Progenitor cell of endocrine pancreas (in vitro differentiated cells): ENCODE results near the gene MIPOL1. TPM values are rescaled to one million over a fixed set of nuclear protein-coding genes. Genes with fewer than 3 reads are reported as not detected.
A peak's percentile ranks its signal among the peaks of the same experiment; 100 is the strongest.

Experiments used
- DNase-seq: peaks from one replicate; pipeline ENCODE4 v3.0.0; 2021; ENCODE audit warnings: low spot score; ENCODE audit not compliant: unreplicated experiment
- H3K27ac Mint-ChIP-seq: 2 replicates; pipeline ENCODE4 v1.8.0; 2021; ENCODE audit warnings: mild to moderate bottlenecking, moderate library complexity, mixed read lengths
- H3K27me3 Mint-ChIP-seq: 2 replicates; pipeline ENCODE4 v1.8.0; 2021; ENCODE audit warnings: mixed read lengths
- H3K36me3 Mint-ChIP-seq: 2 replicates; pipeline ENCODE4 v1.8.0; 2022; ENCODE audit warnings: mixed read lengths; ENCODE audit not compliant: insufficient read depth
- H3K4me1 Mint-ChIP-seq: 2 replicates; pipeline ENCODE4 v1.8.0; 2021; ENCODE audit warnings: low read depth, mixed read lengths
- H3K4me3 Mint-ChIP-seq: 2 replicates; pipeline ENCODE4 v1.8.0; 2021; ENCODE audit warnings: low read depth, mild to moderate bottlenecking, moderate library complexity, mixed read lengths
- H3K9me3 Mint-ChIP-seq: 2 replicates; pipeline ENCODE4 v1.8.0; 2021; ENCODE audit warnings: low read depth, mixed read lengths
- total RNA-seq: library from RNA; stranded (reverse); gene quantifications from 2 replicates; pipeline ENCODE4 v1.2.1, GENCODE V29; 2021
- TF ChIP-seq, protein P1 (sequence below): fragments of 200-600 bp; sonication (generic); IDR thresholded peaks from one replicate; pipeline ENCODE4 v1.5.0; 2021; ENCODE audit warnings: antibody characterized with exemption, mild to moderate bottlenecking; ENCODE audit not compliant: unreplicated experiment

MIPOL1 gene
- total RNA-seq, 1 donor from 2014 or later, result 25.6 TPM

DNA sequence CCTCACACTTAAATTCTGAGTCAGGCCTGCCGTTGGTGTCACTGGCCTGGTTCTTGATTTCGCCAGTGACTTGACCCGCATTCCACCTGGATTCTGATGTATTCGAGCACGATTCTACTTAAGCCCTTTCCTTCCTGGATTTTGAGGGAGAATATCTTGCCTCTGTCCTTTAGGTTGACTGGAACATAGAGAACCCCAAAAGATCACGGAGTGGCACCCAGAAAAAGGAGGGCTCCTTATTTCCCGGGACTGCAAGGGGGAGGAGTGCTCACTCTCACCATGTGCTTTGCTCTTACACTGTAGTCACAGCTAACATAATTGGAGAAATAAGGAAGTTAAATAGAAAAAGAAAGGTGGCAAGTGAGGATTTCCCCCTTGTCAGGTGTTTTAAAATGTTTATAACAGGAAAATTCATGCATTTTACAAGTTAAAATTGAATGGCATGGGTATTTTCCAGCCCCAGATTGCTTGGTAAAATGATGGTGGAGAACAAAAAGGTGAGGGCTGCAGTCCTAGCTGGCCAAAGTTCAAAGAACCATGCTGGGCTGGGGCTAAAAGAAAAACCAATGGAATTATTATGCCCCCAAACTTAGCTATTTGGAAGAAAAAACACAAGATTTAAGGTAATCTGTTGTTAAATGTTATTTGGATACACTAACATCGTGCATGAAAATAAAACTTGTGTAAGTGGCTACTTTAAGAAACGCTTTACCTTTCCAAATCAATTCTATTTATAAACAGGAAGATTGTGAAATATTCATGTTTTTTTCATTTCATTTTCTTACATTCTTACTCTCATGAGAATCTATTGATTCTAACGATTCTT, 388.4 kb downstream of the MIPOL1 start:
- Mint-ChIP-seq H3K9me3 (no peaks in the 10 kb centered on the region), H3K36me3 (peaks cover 21% of the 10 kb centered on the region), H3K4me3 (peak overlapping the region; percentile 49), H3K27me3 (no peaks in the 10 kb centered on the region), H3K27ac (peak overlapping the region; percentile 98), H3K4me1 (peaks cover 50% of the 10 kb centered on the region)
- TF ChIP-seq, protein P1, sequence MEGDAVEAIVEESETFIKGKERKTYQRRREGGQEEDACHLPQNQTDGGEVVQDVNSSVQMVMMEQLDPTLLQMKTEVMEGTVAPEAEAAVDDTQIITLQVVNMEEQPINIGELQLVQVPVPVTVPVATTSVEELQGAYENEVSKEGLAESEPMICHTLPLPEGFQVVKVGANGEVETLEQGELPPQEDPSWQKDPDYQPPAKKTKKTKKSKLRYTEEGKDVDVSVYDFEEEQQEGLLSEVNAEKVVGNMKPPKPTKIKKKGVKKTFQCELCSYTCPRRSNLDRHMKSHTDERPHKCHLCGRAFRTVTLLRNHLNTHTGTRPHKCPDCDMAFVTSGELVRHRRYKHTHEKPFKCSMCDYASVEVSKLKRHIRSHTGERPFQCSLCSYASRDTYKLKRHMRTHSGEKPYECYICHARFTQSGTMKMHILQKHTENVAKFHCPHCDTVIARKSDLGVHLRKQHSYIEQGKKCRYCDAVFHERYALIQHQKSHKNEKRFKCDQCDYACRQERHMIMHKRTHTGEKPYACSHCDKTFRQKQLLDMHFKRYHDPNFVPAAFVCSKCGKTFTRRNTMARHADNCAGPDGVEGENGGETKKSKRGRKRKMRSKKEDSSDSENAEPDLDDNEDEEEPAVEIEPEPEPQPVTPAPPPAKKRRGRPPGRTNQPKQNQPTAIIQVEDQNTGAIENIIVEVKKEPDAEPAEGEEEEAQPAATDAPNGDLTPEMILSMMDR, result no peak
- DNase-seq, result no peak

DNA sequence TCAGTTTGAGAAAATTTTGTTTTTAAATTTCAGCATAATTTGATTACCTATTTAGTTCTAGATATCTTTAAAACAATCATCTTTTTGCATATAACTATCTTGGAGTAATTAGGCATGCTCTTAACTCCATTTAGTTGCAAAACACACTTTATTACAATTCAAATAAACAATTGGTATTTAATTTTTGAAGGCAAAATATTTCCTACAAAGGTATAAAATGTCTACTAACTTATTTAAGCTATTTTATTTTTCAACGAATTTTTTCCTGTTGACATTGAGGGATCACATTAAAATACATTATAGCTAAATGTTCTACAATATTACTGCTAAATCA, 389.0 kb downstream of the MIPOL1 start:
- TF ChIP-seq, protein P1, result no peak
- H3K9me3 Mint-ChIP-seq, result no peaks in the 10 kb centered on the region
- H3K4me3 Mint-ChIP-seq, result peak overlapping the region; percentile 77
- peak overlapping the region; percentile 98 for H3K27ac Mint-ChIP-seq
- H3K4me1 Mint-ChIP-seq, result peaks cover 50% of the 10 kb centered on the region
- no peak for DNase-seq
- no peaks in the 10 kb centered on the region for H3K27me3 Mint-ChIP-seq
- H3K36me3 Mint-ChIP-seq, result peaks cover 24% of the 10 kb centered on the region

DNA sequence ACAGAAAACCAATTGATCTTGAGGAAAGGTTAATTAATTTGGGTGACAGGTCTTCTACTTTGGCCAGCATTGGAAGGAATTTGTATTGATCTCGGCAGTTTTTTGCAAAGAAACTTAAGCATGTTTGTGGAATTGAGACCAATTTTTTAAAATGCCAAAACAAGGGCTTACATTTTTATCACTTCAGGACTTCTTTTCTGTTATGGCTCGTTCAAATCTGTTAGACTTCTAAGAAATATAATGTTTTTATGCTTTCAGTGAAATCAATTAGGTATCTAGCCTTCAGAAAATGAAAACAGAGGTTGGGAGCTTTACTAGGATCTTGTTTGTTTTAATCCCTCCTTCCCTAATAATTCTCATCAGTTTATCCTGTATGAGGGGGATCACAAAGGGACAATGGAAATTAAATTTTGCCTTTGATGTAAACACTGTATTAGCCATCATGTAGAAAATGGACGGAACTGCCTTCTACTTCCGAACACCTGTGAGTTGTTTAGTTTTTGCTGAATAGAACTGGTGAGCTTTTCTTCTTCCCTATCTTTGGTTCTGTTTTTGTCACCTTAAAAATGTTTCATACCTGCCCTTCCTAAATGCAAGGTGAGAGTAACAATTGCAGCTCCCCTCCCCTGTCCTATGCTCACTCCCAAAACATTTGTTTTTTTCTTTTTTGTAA, 389.5 kb downstream of the MIPOL1 start:
- peak overlapping the region; percentile 98 for H3K27ac Mint-ChIP-seq
- peak overlapping the region; percentile 77 for H3K4me3 Mint-ChIP-seq
- no peaks in the 10 kb centered on the region for H3K9me3 Mint-ChIP-seq
- peaks cover 50% of the 10 kb centered on the region for H3K4me1 Mint-ChIP-seq
- TF ChIP-seq, protein P1, result no peak
- H3K27me3 Mint-ChIP-seq, result no peaks in the 10 kb centered on the region
- H3K36me3 Mint-ChIP-seq, result peaks cover 24% of the 10 kb centered on the region
- no peak for DNase-seq

DNA sequence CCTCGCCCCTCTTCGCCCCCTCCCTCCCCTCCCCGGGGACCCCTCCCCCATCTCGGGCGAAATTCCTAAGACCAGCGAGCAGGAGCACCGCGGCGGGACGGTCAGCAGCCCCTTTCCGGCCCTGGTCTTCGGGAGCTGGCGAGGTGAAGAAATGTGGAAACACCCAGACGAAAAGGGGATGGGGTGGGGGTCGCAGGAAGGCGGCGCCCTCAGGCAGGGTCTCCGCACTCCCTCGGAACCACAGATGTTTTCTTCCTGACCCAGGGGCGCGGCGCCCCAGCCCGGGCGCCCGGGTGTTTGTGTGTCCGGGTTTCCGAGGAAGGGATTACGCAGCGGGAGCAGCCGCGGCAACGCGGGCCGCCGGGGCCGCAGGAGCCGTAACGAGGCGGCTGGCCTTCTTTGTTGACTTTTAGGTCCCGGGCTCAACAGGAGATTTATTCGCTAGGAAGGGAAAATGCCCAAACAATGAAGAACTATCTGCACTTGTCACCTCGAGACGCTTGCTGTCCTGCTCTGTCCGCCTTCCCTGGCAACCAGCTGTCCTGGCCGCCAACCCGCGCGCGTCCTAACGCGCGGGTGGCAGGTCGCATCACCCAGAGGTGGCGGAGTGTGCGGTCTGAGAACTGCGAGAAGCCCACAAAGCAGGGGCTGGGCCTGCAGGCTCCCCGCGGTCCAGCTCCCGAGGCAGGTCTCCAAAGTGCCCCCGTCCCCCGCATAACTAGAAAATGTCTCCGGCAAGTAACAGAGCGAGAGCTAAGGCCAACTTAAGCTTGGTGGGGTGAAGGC, 390.3 kb downstream of the MIPOL1 start:
- TF ChIP-seq, protein P1, result no peak
- peak overlapping the region; percentile 98 for H3K27ac Mint-ChIP-seq
- peaks cover 52% of the 10 kb centered on the region for H3K4me1 Mint-ChIP-seq
- H3K9me3 Mint-ChIP-seq, result no peaks in the 10 kb centered on the region
- no peaks in the 10 kb centered on the region for H3K27me3 Mint-ChIP-seq
- peaks cover 31% of the 10 kb centered on the region for H3K36me3 Mint-ChIP-seq
- peak; percentile 48 for DNase-seq
- peak overlapping the region; percentile 77 for H3K4me3 Mint-ChIP-seq

DNA sequence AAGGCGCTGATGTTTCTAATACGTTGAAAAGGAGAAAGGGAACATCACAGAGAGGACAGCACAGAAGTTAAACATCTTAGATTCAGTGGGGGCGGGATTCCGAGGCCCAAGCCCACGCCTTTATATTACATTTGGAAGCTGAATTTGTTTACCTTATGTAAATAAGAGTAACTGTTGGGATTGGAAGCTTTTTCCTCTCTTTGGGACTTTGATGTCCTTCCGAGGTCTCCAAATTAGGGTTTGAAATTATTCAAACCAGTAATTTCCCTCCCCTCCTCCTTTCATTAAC, 390.9 kb downstream of the MIPOL1 start:
- no peak for DNase-seq
- peak overlapping the region; percentile 77 for H3K4me3 Mint-ChIP-seq
- TF ChIP-seq, protein P1, result no peak
- no peaks in the 10 kb centered on the region for H3K9me3 Mint-ChIP-seq
- H3K27me3 Mint-ChIP-seq, result no peaks in the 10 kb centered on the region
- peaks cover 35% of the 10 kb centered on the region for H3K36me3 Mint-ChIP-seq
- H3K4me1 Mint-ChIP-seq, result peaks cover 50% of the 10 kb centered on the region
- H3K27ac Mint-ChIP-seq, result peak overlapping the region; percentile 98
